ENCODE measurements around the gene MLLT3.

DNA sequence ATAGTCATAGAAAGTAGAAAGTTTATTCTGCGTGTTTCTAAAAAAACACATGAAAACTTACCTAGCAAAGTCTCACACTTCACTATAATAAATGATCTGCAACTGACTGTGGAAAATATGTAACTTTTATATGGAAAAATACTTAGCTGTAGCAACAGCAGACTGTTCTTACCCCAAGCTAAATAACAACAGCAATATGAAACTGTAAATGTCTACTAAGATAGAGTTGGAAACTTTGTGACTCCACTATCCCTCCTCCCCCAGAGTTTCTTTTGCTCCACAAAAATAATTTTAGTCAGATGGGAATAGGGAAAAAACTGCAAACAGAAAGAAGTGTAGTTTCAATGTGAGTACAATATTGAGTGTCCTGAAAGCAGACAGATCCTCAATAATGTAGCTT, 21.0 kb downstream of the MLLT3 start:
- no peak for TF ChIP-seq TAF1 (IDR thresholded peaks at IDR 0.05; ENCODE audit: borderline replicate concordance, insufficient read depth, low read length)
- no peak for TF ChIP-seq POLR2AphosphoS5 (IDR thresholded peaks at IDR 0.05; ENCODE audit: low read depth, low read length)
- no peak for TF ChIP-seq SIN3A (IDR thresholded peaks at IDR 0.05; ENCODE audit: borderline replicate concordance, insufficient read depth, low read length)

Data from PFSK-1 (cell line).